HG02970 (cell line): ENCODE results near the gene MRPL16.
"Not testable (repeated sequence)": the region's sequence is repeated elsewhere in the genome, so short reads cannot be mapped to it uniquely, and the experiment has no call there.

Experiments used
- ATAC-seq: cut with Tn5 transposase; IDR thresholded peaks from one replicate; pipeline ENCODE4 v1.9.1; 2021; ENCODE audit warnings: mild to moderate bottlenecking, moderate library complexity, moderate number of reproducible peaks; ENCODE audit not compliant: unreplicated experiment, low FRiP score

The MRPL16 gene

DNA sequence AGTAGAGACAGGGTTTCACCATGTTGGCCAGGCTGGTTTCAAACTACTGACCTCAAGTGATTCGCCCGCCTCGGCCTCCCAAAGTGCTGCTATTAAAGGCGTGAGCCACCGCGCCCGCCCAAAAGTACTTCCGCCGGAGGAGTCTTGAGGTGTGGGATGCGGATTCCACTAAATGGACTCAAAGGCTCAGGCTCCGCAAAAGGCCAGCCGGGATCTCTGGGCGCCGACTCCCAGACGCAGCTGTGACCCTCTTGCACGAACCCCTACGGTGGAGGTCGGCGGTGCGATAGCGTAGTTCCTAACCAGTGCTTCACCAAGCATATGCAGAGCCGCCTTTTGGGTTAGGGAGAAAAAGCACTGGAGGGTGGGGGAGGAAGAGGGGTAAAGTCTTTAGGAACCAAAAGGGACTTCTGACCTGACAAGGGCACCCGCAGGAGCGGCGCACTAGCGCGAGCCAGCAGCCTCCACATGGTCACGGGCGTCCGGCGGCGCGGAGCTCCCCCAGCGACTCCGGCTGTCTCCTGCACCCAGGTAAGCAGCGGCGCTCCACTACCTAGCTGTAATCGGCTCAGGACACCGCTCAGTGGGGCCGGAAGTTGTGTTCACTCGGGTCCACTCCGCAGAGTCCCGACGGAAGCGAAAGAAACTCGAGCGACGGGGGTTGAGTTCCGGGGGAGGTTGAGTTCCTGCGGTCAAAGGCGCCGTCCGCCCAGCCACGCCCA lies at the start of gene MRPL16:
Gene MRPL16, minus strand, starts transcription at position 590 of the 722 bp plus-strand sequence. Its CDS starts 120 bp downstream, at position 470.
- peak; percentile 99 for ATAC-seq

DNA sequence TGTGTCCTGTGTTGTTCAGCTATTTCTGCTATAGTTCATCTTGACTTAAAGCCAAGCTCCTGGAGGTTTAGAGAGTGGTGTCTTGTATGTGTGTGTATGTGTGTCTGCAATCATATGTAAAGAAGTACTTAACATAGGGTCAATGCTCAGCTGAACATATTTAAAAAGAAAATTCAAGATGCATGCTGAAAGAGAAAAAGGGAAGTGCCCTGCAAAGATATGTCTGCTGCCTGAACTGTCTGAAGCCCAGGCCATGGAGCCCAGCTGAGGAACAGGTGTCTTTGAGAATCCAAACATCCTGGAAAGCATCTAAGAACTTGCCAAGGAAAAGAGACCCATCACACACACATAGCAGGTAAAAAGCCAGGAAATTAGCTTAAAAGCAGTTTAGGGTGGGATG lies 49.1 kb upstream of the MRPL16 start:
- no peak for ATAC-seq

DNA sequence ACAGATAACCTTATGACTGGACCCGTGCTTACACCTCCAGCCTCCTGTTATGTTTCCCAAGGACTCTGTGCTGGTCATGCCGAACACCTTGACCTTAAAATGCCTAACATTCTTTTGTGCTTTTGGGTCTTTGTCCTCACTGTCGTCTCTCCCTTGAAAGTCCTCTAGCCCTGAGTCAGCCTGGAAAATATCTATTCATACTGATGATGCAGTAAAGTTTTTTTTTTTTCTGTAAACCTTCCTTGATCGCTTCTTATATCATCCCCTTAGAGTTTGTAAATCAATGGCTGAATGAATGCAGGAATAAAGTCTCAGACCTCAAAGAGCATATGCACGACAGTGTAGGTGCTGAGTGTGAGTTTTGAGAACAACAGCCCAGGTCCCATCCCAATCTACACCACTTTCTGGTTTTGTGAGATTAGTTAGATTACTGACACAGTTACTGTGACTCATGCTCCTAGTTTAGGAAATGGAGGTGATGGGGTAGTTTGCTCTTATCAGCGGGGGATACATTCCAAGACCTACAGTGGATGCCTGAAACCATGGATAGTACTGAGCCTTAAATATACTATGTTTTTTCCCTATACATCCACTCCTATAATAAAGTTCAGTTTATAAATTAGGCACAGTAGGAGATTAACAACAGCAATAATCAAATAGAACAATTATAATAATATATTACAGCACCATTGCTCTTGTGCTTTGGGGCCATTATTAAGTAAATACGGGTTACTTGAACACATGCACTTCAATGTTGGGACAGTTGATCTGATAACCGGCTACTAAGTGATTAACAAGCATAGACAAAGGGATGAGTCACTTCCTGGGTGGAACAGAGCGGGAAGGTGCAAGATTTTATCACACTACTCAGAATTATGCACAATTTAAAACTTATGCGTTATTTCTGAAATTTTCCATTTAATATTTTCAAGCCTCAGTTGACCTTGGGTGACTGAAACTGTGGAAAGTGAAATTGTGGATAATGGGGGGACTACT lies 47.2 kb upstream of the MRPL16 start:
- no peak for ATAC-seq

DNA sequence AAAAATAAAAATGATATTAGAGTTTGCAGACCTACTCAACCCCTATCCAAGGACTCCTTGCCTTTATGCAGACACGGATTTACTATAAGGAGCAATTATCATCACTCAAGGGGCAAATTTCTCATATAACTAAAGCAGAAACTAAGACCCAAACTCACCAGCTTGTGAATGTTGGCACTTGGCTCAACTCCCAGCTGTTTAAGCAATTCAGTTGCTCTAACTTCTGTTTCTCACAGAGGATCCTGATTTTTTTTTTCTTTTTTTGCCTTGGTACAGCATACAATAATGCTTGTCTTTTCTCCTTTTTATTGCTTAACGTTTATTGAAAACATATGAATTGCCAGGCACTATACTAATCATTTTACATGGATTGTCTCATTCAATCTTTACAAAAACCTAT lies 44.3 kb upstream of the MRPL16 start:
- no peak for ATAC-seq

DNA sequence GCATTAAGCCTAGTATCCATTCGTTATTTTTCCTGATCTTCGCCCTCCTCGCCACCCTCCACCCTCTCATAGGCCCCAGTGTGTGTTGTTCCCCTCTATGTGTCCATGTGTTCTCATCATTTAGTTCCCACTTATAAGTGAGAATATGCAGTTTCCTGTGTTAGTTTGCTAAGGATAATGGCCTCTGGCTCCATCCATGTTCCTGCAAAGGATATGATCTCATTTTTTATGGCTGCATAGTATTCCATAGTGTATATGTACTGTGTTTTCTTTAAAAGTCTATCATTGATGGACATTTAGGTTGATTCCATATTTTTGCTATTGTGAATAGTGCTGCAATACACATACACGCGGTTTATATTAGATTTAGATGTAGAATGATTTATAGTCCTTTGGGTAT lies 40.8 kb upstream of the MRPL16 start:
- ATAC-seq, result not testable (repeated sequence)

DNA sequence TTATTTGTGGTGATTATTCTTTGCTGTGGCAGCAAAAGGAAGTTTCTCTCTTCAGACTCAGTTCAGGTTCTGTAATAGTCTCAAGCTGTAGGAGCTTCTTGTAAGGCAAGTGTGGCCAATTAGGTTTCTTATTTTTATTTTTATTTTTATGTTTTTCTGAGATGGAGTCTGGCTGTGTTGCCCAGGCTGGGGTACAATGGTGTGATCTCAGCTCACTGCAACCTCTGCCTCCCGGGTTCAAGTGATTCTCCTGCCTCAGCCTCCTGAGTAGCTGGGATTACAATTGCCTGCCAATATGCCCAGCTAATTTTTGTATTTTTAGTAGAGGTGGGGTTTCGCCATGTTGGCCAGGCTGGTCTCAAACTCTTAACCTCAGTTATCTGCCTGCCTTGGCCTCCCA lies 39.0 kb upstream of the MRPL16 start:
- not testable (repeated sequence) for ATAC-seq

DNA sequence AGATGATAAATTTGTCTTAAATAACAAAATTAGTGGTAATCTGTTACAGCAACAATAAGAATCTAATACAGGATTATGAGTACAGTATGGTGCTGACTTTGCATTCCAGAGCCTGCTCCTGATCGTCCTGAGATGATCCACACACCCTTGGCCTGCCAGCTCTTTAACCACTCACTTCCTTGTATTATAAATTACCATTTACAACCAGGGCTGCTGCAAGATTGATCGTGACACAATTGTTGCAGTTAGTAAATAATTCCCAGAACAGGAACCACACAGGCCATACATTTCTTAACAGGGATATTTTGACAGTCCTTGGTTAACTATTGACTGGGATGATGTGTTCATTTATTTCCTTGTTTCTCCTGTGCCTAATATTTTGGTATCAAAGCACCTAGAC lies 38.6 kb upstream of the MRPL16 start:
- ATAC-seq, result no peak

DNA sequence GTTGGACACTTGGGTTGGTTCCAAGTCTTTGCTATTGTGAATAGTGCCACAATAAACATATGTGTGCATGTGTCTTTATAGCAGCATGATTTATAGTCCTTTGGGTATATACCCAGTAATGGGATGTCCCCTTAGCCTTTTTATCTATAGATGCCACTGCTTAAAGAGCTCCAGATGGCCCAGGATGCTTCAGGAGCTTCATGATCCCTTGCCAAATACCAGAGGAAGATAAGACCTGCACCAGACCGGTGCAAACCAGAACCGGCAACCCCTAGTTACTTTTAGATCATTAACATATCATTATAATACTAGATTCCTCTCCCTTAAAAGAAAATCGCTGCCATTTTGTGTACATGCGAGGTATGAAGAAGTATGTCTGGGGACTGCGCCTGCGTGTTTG lies 37.9 kb upstream of the MRPL16 start:
- ATAC-seq, result not testable (repeated sequence)

DNA sequence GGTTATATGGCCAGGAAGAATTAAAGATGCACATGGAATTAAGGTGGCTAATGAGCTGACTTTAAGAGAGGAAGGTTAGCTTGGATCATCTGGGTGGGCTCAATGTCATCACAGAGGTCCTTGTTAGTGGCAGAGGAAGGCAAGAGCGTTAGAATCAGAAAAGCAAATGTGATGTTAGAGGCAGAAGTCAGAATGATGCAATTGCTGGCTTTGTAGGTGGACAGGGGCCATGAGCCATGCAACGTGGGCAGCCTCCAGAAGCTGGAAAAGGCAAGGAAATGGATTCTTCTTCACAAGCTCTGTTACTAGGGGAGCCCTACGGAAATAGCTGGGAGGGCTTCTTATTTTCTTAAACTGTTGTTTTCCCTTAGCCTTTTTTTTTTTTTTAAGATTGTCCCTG lies 37.0 kb upstream of the MRPL16 start:
- no peak for ATAC-seq

DNA sequence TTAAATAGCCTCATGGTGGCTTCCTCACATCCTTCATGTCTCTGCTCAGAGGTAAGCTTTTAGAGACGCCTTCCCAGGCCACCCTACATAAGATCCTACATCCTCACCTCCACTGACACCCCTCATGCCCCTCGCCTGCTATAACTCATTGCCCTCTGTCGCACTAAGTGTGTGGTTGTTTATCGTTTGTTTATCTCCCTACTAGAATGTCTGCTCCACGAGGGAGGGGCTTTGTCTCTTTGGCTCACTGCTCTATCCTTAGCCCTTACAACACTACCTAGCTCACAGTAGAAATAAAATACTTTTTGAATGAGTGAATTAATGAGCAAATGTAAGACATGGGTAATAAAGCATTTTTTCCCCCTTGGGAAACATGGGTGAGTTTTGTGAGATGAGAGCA lies 36.0 kb upstream of the MRPL16 start:
- ATAC-seq, result no peak

DNA sequence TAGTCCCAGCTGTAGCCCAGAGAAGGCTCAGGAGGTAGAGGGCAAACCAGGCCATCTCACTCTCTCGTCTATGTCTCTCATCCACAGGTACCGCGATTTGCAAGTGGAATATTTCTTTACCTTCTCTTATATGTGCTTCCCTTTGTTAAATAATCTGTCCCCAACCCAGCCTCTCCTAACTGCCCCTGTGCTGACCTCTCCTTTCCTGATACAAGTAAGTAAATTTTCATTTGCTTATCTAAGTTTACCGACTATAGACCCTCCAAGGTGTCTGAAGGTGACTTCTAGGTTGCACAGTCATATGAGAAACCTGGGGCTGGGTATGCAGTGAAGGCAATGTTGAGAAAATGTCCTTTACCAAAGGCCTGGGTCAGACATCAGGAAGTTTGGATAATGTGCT lies 34.8 kb upstream of the MRPL16 start, which contains the start of gene CBLIF:
Gene CBLIF, minus strand, starts transcription at position 101 of the 400 bp plus-strand sequence. Its CDS starts 46 bp downstream, at position 55.
- no peak for ATAC-seq

DNA sequence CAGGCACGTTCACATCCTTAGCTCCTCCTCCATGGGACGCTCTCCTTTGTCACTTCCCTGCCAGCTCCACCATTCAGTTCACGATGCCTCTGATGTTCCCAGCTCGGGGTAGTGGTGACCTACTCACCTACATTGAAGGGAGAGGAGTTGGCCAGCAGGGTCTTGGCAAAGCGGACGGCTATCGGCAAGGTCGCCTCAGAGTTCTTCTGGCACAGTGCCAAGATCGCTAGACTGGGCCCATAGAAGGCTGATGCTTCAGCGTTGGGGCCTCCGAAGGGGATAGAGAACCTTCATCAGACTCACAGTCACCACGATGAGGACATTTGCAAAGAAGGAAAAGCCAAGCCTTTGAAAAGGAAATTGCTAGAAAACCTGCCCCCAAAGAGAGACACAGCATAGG lies 31.7 kb upstream of the MRPL16 start:
- no peak for ATAC-seq

DNA sequence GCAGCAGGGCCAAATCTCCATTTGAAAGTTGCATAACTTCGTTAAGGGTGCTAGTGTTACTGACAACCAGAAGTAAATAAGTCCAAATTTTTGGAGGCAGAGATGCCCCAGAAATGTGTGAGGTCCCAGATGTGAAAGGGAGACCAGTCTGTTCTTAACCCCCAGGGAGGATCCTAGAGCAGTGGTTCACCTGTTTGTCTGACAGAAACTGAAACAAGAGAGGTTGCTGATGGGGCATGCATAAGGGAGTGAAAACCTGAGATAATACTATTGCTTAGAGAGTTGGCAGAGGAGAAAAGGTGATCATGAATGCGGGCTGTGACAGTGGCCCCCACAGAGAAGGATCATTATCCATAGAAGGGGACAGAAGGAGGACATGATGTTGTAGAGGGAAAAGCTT lies 30.9 kb upstream of the MRPL16 start:
- no peak for ATAC-seq

DNA sequence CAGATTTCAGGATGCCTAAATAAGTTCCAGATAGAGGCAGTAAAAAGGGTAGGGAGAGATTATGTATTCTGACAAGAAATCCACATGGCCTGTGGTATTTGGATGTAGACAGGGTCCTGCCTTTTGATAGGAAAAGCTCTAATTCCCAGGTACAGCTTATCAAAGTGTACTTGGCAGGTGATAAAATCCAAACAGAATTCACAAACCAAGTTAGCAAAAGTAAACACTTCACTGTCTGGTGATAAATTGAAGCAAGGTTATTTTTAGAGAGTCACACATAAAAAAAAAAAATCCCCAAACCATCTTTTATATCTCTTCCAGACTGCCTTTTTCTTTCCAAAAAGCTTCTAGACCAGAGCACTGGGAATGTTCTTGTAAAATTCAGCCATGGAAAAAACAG lies 29.0 kb upstream of the MRPL16 start:
- no peak for ATAC-seq

DNA sequence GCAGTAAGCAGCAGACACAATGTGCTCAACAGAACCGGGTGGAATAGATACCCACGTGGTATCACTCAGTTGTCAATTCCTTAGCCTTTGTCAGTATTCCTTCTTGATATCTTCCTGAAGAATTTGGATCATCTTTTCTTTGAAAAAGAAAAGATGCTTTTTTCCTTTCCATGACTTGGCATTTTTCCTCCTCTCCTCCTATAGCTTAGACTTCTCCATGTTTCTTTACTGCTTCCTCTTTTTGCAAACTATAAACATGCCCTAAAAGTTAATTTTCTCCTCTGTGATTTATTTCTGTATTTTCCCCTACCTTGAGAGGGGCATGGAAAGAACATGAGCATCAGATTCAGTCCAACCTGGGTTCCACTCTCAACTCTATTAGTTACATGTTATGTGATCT lies 23.0 kb upstream of the MRPL16 start:
- ATAC-seq, result no peak

DNA sequence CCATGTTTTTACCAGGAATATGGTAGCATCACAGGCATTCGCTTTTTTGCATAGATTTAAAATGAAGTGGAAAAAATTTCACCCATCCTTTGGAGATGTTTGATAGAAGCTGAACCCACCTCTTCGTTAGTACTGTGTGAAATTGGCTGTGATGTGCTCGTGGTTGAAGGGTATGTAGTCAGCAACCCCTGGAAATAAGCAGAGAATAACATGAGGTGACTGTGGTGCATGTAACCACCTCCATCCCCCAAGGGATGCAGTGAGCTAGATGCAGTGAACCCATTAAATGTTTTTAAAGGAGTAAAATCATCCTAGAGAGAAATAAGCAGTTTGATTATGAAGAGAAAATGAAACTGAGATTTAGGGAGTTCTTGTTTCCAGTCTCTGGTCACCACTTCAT lies 18.8 kb upstream of the MRPL16 start:
- no peak for ATAC-seq

DNA sequence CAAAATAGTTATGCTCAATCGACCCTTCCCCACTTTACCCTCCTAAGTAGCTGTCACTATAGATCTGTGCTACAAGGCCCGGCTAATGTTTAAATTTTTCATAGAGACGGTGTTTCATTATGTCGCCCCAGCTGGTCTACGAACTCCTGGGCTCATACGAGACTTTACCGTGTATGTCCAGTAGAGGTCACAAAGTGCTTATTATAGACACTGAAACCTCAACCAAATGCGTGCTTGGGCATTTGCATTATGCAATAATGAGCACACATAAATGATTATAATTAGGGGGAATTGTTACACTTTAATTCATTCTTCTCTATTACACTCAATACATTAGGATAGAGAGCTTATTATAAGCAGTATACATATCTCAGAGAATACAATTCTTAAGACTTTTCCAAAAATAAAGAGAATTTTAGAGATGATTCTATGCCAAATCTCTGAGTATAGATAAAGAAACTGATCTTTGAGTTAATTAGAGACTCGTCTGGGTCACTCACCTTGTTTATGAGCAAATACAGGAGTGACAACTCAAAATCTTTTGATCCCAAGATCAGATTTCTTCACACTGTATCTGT lies 12.5 kb upstream of the MRPL16 start:
- ATAC-seq, result peak; percentile 69

DNA sequence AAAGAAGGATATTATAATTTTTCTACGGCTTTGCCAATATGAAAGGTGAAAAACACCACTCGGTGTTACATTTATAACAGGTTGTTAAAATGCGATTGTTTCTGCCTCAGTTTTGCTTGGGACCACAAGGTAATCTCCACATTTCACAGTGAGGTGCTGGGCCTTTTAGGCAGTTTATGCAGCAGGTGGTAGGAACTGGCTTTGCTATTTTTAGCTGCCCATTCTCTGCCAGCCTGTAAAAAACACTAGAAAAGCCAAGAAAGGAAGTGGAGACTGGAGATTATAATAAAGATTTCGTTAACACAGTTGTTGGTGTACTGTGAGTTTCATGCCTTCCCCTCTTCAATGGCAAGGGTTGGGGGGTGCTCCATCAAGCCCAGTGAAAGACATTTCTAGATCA lies 8.0 kb upstream of the MRPL16 start:
- no peak for ATAC-seq

DNA sequence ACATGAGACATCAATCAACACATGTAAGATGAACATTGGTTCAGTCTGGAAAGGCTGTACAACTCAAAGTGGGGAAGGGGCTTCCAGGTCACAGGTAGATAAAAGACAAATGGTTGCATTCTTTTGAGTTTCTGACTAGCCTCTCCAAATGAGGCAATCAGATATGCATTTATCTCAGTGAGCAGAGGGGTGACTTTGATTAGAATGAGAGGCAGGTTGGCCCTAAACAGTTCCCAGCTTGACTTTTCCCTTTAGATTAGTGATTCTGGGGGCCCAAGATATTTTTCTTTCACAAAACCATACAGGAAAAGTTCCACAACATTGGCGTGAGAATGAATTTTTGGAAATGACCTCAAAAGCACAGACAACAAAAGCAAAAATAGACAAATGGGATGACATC lies 5.9 kb upstream of the MRPL16 start:
- ATAC-seq, result not testable (repeated sequence)

DNA sequence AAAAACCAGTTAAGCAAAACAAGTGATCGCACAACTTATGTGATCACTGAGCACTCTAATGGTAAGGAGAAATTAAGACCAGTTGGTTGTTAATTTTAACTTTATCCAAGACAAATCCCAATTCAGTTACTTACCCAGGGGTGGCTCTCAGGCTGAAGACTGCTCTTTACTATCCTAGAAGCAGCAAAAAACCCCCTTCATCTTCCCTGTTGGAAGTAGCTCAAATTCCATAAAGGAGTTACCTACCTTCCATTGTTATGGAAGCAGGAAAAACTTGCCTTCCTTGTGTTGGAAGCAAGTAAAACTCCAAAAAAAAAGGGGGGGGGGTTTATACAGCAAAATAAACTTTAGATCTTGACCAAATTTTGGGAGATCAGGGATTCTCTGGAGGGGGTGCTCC lies 5.2 kb upstream of the MRPL16 start:
- no peak for ATAC-seq

DNA sequence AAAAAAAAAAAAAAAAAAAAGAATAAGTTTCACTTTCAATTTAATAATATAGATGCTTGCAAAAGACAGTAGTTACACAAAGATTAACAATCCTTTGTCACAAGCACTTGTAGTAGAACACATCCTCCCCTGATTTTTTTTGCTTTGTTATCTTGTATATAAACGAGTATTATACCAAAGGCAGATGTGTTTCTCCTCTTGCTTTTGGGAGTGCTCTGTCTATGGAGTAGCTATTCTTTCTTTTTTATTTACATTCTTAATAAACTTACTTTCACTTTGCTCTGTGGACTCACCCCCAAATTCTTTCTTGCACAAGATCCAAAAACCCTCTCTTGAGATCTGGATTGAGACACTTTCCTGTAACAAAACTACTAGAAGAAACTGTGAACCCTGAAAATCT lies 3.4 kb upstream of the MRPL16 start:
- no peak for ATAC-seq
